Peyer's patch (tissue), 4 donors: ENCODE measurements around the gene DOCK1. TPM values are rescaled to one million over a fixed set of nuclear protein-coding genes. Genes with fewer than 3 reads are reported as not detected.

Experiments
- DNase-seq, 3 donors: peaks; one replicate each; pipeline ENCODE4 v3.0.0-alpha.2; 2017 to 2019
- H3K27ac ChIP-seq, 4 donors: fragments of 200-600 bp; sonication (generic); one replicate each; pipeline ENCODE4 v1.5.1; 2016 to 2019
- H3K27me3 ChIP-seq, 2 donors: fragments of 200-600 bp; sonication (generic); one replicate each; pipeline ENCODE4 v1.5.1; 2019
- H3K36me3 ChIP-seq, 3 donors: fragments of 200-600 bp; sonication (generic); one replicate each; pipeline ENCODE4 v1.5.1; 2016 to 2019
- H3K4me1 ChIP-seq, 4 donors: fragments of 200-600 bp; sonication (generic); one replicate each; pipeline ENCODE4 v1.5.1; 2016 to 2019
- H3K4me3 ChIP-seq, 4 donors: fragments of 200-600 bp; sonication (generic); 1 replicate in 3 of 4; 2 replicates in 1 of 4; pipeline ENCODE4 v1.5.1; 2016 to 2019; ENCODE audit warnings: mild to moderate bottlenecking in 1 of 4
- H3K9me3 ChIP-seq, 4 donors: fragments of 200-600 bp; sonication (generic); one replicate each; pipeline ENCODE4 v1.5.1; 2016 to 2019; ENCODE audit warnings: mild to moderate bottlenecking in 1 of 4
- CTCF ChIP-seq, 6 experiments: fragments of 450-650 bp in 4 of 6; fragments of 200-600 bp in 2 of 6; sonication (generic) in 1 of 6; IDR thresholded peaks; one replicate each; pipeline ENCODE4 v1.5.1; 2017 to 2019; ENCODE audit warnings: antibody characterized with exemption in 6 of 6, mild to moderate bottlenecking in 3 of 6, moderate library complexity in 1 of 6
- POLR2A ChIP-seq, 2 donors: fragments of 450-650 bp; IDR thresholded peaks; one replicate each; pipeline ENCODE4 v1.5.1; 2017; ENCODE audit warnings: antibody characterized with exemption in 2 of 2, mild to moderate bottlenecking in 2 of 2, moderate library complexity in 2 of 2
- total RNA-seq, 4 donors: library from RNA; depleted of rRNA; stranded (reverse); fragments of >200 nt; gene quantifications; one replicate each; pipeline ENCODE4 v1.1.0, GENCODE V29; 2016

The DOCK1 gene
- total RNA-seq, 4 donors from 2014 or later = 42.0 to 117 (median 92.2) TPM

DNA sequence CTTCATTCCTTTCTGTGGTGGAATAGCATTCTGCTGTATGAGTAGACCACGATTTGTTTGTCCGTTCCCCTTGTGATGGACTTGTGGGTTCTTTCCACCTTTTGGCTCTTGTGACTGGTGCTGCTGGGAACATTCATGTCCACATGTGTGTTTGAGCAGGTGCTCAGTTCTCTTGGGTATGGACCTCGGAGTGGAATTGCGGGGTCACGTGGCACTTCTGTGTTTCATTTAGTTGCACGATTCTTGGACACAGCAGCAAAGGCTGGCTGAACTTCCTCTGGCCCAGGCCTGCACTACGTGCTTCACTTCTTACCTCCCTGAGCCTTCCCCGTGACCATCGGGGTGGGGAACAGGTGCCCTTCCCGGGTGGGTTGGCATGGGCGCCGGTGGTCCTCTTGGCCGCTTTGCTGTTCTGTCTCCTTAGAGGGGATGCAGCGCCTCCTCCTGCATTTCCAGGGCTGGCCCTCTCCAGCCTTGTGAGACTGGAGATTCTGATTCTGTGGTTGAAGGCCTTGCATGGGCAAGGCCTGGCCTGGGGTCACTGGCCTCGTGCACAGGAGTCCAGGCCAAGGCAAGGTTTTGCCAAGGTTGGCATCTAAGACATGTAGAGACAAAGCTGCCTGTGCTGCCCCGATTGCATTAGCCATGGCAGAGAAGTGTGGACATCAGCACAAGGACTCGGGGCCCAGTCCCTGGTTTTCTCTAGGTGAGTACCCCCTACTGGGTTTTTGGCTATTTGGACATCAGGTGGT, 25.1 kb downstream of the DOCK1 start:
- H3K4me3 ChIP-seq = no peak overlapping the region
- H3K27me3 ChIP-seq = no peaks in the 10 kb centered on the region

DNA sequence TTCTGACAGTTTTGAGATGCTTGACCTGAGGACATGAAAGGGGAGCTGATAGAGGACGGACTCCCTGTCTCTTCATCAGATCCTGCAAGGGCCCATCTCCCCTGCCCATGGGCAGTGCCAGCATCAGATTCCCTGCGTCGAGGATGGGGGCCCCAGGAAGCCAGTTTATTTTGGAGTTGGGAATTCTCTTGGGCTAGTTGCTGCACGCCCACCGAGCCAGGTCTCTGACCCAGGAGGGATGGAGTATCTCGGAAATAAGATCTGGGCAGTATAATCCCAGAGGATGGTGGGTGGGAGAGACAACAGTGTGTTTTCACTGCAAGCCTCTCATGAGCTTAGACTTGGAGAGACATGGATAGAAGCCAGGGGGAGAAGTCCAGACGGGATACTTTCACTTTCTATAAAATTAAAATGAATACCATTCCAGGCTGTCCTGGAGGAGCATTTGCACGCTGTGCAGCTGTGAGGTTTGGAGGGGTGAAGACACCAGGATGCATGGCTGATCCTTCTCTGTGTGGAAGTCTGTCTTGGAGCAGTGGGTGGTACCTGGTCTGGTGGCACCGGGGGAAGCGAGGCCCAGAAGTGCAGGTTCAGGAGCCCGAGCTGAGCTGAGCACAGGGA, 25.8 kb downstream of the DOCK1 start:
- peak overlapping the region in 1 of 4 donors; percentile 12 for H3K27ac ChIP-seq
- no peaks in the 10 kb centered on the region for H3K27me3 ChIP-seq
- no peaks in the 10 kb centered on the region for H3K9me3 ChIP-seq
- TF ChIP-seq CTCF (IDR thresholded peaks at IDR 0.05) = no peak
- no peak for TF ChIP-seq POLR2A (IDR thresholded peaks at IDR 0.05)
- H3K36me3 ChIP-seq = peaks cover 0 to 6% (median 0%) of the 10 kb centered on the region in 3 donors
- no peak for DNase-seq
- peaks cover 0 to 25% (median 0%) of the 10 kb centered on the region in 4 donors for H3K4me1 ChIP-seq
- H3K4me3 ChIP-seq = peak overlapping the region in 2 of 4 donors; percentile 25 to 30

More for the DNA sequence above, 25.1 kb downstream of the DOCK1 start:
- TF ChIP-seq CTCF (IDR thresholded peaks at IDR 0.05) (no peak), POLR2A (IDR thresholded peaks at IDR 0.05) (no peak)
- no peak for DNase-seq
- H3K9me3 ChIP-seq = no peaks in the 10 kb centered on the region
- peaks cover 0 to 30% (median 0%) of the 10 kb centered on the region in 4 donors for H3K4me1 ChIP-seq
- peak overlapping the region in 1 of 4 donors; percentile 12 for H3K27ac ChIP-seq
- H3K36me3 ChIP-seq = peaks cover 0 to 6% (median 0%) of the 10 kb centered on the region in 3 donors

GRCh38 chr10:126931544-126931943, 26.3 kb downstream of the DOCK1 start:
- Histone ChIP-seq H3K27me3 (no peaks in the 10 kb centered on the region), H3K4me1 (peaks cover 0 to 25% (median 0%) of the 10 kb centered on the region in 4 donors), H3K9me3 (no peaks in the 10 kb centered on the region), H3K27ac (peak overlapping the region in 1 of 4 donors; percentile 12), H3K4me3 (peak overlapping the region in 2 of 4 donors; percentile 25 to 30), H3K36me3 (peaks cover 0 to 6% (median 0%) of the 10 kb centered on the region in 3 donors)
- no peak for DNase-seq
- no peak for TF ChIP-seq CTCF (IDR thresholded peaks at IDR 0.05)
- no peak for TF ChIP-seq POLR2A (IDR thresholded peaks at IDR 0.05)

- peaks cover 0 to 25% (median 0%) of the 10 kb centered on the region in 4 donors for H3K4me1 ChIP-seq
- peaks cover 0 to 6% (median 0%) of the 10 kb centered on the region in 3 donors for H3K36me3 ChIP-seq
- DNase-seq = no peak
- H3K9me3 ChIP-seq = no peaks in the 10 kb centered on the region
- TF ChIP-seq POLR2A (IDR thresholded peaks at IDR 0.05) (no peak), CTCF (IDR thresholded peaks at IDR 0.05) (no peak)
- no peak overlapping the region for H3K4me3 ChIP-seq
- no peak overlapping the region for H3K27ac ChIP-seq
- no peaks in the 10 kb centered on the region for H3K27me3 ChIP-seq
Measured at GRCh38 chr10:126932516-126932915, 27.3 kb downstream of the DOCK1 start.

DNA sequence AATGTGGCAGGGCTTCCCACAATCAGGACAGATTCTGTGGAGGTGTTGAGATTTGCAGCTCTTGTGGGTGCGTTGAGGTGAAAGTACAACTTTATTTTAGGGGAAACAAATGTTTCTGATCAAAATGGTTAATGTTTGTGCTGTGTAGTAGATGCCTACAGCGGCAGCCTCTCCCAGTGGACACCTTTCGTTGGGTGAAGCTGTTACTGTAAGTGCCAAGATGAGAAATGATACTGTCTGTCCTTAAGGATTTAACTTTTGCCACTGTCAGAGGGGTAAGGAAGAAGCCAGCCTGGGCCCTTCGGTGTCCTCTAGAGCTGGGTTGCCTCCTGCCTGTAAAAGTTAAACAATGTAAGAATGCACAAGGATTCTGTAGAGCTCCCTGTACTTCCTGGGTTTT, 27.9 kb downstream of the DOCK1 start:
- DNase-seq = no peak
- Histone ChIP-seq H3K4me1 (peaks cover 0 to 25% (median 0%) of the 10 kb centered on the region in 4 donors), H3K4me3 (no peak overlapping the region), H3K27me3 (no peaks in the 10 kb centered on the region), H3K36me3 (peaks cover 0 to 1% (median 0%) of the 10 kb centered on the region in 3 donors), H3K27ac (no peak overlapping the region), H3K9me3 (no peaks in the 10 kb centered on the region)
- TF ChIP-seq POLR2A (IDR thresholded peaks at IDR 0.05) = no peak
- no peak for TF ChIP-seq CTCF (IDR thresholded peaks at IDR 0.05)
